Lower leg skin (tissue), 3 donors: Measurements from ENCODE around the gene BCAR3.
"Not testable (repeated sequence)": the region's sequence is repeated elsewhere in the genome, so short reads cannot be mapped to it uniquely, and the experiment has no call there.

ENCODE experiments used
- CTCF ChIP-seq, 3 donors: fragments of 450-650 bp; IDR thresholded peaks; one replicate each; pipeline ENCODE4 v1.5.1; 2016; ENCODE audit warnings: antibody characterized with exemption in 3 of 3, mild to moderate bottlenecking in 3 of 3, moderate library complexity in 2 of 3
- POLR2A ChIP-seq, 2 donors: fragments of 450-650 bp; IDR thresholded peaks; one replicate each; pipeline ENCODE4 v1.6.1; 2016 to 2017; ENCODE audit warnings: antibody characterized with exemption in 2 of 2, mild to moderate bottlenecking in 1 of 2, moderate library complexity in 1 of 2

DNA sequence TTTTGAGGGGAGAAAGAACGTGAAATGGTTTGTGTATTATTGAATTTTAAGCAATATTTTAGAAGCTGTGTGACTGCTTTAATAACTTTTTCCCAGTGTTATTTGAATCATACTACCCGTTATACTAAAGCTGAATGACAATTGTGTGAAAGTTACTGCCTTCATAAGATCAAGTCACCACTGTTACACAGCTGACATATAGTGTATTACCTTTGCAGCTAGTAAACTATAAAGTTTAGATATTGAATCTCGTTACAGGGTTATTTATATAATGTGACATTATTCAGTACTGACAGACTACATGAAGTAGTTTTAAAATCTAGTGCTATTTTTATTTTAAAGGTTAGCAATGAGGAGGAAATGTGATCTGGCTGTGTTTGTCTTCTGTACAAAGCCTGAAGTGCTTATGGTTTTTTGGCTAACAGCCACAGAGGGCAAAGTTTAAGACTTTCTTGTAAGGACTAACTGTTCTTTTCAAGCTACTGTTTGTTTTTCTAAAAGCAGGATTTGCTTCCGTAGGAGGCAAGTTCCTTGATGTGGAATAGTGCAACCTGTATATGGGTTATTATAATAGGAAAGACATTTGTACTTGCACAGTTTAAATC is 127.6 kb downstream of the BCAR3 start:
- not testable (repeated sequence) for TF ChIP-seq CTCF, POLR2A (IDR thresholded peaks at IDR 0.05)
